Adrenal gland (tissue), 5 donors: ENCODE data around the gene TAAR6.

ENCODE experiments used
- POLR2A ChIP-seq, 2 donors: fragments of 450-650 bp; IDR thresholded peaks; one replicate each; pipeline ENCODE4 v1.6.1; 2017; ENCODE audit warnings: antibody characterized with exemption in 2 of 2, mild to moderate bottlenecking in 2 of 2, moderate library complexity in 1 of 2
- TF ChIP-seq, protein P1 (sequence below), 6 experiments: fragments of 450-650 bp in 4 of 6; fragments of 200-600 bp in 2 of 6; sonication (generic) in 1 of 6; IDR thresholded peaks; 1 replicate in 5 of 6; 2 replicates in 1 of 6; pipeline versions ENCODE4 v1.5.1 to v1.8.0; 2016 to 2021; ENCODE audit warnings: antibody characterized with exemption in 6 of 6, mild to moderate bottlenecking in 2 of 6, moderate library complexity in 1 of 6
- donor health status: DM: no; HTN: no; CAD: no.

DNA sequence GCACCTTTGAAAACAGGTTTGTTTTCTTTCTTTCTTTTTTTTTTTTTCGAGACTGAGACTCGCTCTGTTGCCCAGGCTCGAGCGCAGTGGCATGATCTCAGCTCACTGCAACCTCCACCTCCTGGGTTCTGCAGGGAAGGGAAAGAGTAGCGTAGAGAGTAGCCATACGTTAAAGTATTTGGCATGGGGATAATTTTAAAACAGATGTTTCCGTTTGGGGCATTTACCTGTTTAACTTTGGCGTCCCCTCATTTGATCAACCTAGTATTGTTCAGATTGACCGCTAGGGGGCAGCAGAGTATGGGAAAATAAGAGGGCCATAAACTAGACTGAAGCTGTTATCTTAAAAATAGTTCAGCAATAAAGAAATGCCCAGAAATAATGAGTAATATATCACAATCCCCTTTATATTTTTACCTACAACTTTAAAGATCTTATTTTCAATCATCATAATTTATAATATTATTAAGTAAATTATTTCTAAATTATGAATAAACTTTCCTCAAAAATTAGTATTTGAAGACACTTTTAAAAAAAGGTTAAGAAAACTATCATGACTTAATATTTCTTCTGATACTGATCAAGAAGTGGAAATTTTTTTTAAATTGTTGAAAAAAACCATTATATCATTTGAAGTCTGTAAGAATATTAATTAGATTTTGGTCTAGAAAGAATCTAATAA, 39.7 kb upstream of the TAAR6 start:
- TF ChIP-seq, protein P1, sequence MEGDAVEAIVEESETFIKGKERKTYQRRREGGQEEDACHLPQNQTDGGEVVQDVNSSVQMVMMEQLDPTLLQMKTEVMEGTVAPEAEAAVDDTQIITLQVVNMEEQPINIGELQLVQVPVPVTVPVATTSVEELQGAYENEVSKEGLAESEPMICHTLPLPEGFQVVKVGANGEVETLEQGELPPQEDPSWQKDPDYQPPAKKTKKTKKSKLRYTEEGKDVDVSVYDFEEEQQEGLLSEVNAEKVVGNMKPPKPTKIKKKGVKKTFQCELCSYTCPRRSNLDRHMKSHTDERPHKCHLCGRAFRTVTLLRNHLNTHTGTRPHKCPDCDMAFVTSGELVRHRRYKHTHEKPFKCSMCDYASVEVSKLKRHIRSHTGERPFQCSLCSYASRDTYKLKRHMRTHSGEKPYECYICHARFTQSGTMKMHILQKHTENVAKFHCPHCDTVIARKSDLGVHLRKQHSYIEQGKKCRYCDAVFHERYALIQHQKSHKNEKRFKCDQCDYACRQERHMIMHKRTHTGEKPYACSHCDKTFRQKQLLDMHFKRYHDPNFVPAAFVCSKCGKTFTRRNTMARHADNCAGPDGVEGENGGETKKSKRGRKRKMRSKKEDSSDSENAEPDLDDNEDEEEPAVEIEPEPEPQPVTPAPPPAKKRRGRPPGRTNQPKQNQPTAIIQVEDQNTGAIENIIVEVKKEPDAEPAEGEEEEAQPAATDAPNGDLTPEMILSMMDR (IDR thresholded peaks at IDR 0.05): peak; percentile 70 to 91 (median 74)
- no peak for TF ChIP-seq POLR2A (IDR thresholded peaks at IDR 0.05)
